Measurements from ENCODE around the gene CXCL13.

The CXCL13 gene

DNA sequence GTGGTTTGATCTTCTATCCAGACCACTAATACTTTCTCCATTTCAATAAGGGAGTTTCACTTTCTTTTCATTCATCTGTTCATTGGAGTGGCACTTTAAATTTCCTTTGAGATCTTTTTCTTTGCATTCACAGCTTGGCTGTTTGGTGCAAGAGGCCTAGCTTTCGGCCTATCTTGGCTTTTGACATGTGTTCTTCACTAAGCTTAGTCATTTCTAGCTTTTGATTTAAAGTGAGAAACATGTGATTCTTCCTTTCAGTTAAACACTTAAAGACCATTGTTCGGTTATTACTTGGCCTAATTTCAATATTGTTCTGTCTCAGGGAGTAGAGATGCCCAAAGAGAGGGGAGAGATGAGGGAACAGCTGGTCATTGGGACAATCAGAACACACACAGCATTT is 24.3 kb downstream of the CXCL13 start:
- no peaks in the 10 kb centered on the region for H3K9me3 ChIP-seq (ENCODE audit: insufficient read depth, low read length)
- no peak overlapping the region for H2AFZ ChIP-seq (ENCODE audit: low read depth, low read length, severe bottlenecking)
- no peaks in the 10 kb centered on the region for H4K20me1 ChIP-seq (ENCODE audit: low read depth, low read length)
- no peaks in the 10 kb centered on the region for H3K79me2 ChIP-seq (ENCODE audit: insufficient read depth, low read length)
- no peak overlapping the region for H3K9ac ChIP-seq (ENCODE audit: low read length)
- TF ChIP-seq, protein P1, sequence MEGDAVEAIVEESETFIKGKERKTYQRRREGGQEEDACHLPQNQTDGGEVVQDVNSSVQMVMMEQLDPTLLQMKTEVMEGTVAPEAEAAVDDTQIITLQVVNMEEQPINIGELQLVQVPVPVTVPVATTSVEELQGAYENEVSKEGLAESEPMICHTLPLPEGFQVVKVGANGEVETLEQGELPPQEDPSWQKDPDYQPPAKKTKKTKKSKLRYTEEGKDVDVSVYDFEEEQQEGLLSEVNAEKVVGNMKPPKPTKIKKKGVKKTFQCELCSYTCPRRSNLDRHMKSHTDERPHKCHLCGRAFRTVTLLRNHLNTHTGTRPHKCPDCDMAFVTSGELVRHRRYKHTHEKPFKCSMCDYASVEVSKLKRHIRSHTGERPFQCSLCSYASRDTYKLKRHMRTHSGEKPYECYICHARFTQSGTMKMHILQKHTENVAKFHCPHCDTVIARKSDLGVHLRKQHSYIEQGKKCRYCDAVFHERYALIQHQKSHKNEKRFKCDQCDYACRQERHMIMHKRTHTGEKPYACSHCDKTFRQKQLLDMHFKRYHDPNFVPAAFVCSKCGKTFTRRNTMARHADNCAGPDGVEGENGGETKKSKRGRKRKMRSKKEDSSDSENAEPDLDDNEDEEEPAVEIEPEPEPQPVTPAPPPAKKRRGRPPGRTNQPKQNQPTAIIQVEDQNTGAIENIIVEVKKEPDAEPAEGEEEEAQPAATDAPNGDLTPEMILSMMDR (IDR thresholded peaks at IDR 0.05; ENCODE audit: insufficient read depth, low read length, poor library complexity, severe bottlenecking): no peak
- TF ChIP-seq EZH2phosphoT487 (conservative IDR thresholded peaks at IDR 0.05; ENCODE audit: low read length): no peak
- no peaks in the 10 kb centered on the region for H3F3A ChIP-seq (ENCODE audit: insufficient read depth)
- no peaks in the 10 kb centered on the region for H3K9me2 ChIP-seq (replicated peaks; ENCODE audit: insufficient read depth, low read length)
- no peaks in the 10 kb centered on the region for H3K36me3 ChIP-seq (ENCODE audit: low read length)
- H3K4me3 ChIP-seq (ENCODE audit: insufficient read depth, low read length, poor library complexity, severe bottlenecking): no peak overlapping the region
- no peaks in the 10 kb centered on the region for H3K27me3 ChIP-seq (ENCODE audit: low read length)
- no peak overlapping the region for H3K4me2 ChIP-seq (ENCODE audit: low read depth, low read length, poor library complexity, severe bottlenecking)
- no peak overlapping the region for H3K27ac ChIP-seq (ENCODE audit: low read depth, low read length)

DNA sequence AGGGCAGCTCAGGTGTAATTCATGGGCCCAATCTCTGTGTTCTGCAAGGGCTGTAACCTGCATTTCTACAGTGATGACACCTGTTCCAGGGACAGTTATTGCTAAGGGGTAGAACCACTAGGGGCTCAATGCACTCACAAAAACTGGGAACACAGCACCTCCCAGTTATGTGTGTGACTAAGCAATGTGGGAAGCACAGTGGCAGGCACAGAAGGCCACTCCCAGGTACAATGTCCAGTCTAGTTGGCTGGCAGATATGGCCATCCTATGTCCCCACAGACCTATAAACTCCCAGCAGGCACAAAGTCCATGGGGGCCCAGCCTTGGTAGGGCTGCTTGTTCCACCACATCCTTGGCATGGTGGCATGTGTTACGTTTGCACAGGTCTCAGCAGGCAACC is 25.7 kb downstream of the CXCL13 start:
- H3K36me3 ChIP-seq (ENCODE audit: low read length): no peaks in the 10 kb centered on the region
- no peaks in the 10 kb centered on the region for H3K79me2 ChIP-seq (ENCODE audit: insufficient read depth, low read length)
- TF ChIP-seq, protein P1 (IDR thresholded peaks at IDR 0.05; ENCODE audit: insufficient read depth, low read length, poor library complexity, severe bottlenecking): no peak
- TF ChIP-seq EZH2phosphoT487 (conservative IDR thresholded peaks at IDR 0.05; ENCODE audit: low read length): no peak
- no peak overlapping the region for H2AFZ ChIP-seq (ENCODE audit: low read depth, low read length, severe bottlenecking)
- H3K4me3 ChIP-seq (ENCODE audit: insufficient read depth, low read length, poor library complexity, severe bottlenecking): no peak overlapping the region
- no peak overlapping the region for H3K9ac ChIP-seq (ENCODE audit: low read length)
- H3K27ac ChIP-seq (ENCODE audit: low read depth, low read length): no peak overlapping the region
- H3K9me3 ChIP-seq (ENCODE audit: insufficient read depth, low read length): no peaks in the 10 kb centered on the region
- H3K9me2 ChIP-seq (replicated peaks; ENCODE audit: insufficient read depth, low read length): no peaks in the 10 kb centered on the region
- H3K4me2 ChIP-seq (ENCODE audit: low read depth, low read length, poor library complexity, severe bottlenecking): no peak overlapping the region
- no peaks in the 10 kb centered on the region for H3K27me3 ChIP-seq (ENCODE audit: low read length)
- H3F3A ChIP-seq (ENCODE audit: insufficient read depth): no peaks in the 10 kb centered on the region
- no peaks in the 10 kb centered on the region for H4K20me1 ChIP-seq (ENCODE audit: low read depth, low read length)

DNA sequence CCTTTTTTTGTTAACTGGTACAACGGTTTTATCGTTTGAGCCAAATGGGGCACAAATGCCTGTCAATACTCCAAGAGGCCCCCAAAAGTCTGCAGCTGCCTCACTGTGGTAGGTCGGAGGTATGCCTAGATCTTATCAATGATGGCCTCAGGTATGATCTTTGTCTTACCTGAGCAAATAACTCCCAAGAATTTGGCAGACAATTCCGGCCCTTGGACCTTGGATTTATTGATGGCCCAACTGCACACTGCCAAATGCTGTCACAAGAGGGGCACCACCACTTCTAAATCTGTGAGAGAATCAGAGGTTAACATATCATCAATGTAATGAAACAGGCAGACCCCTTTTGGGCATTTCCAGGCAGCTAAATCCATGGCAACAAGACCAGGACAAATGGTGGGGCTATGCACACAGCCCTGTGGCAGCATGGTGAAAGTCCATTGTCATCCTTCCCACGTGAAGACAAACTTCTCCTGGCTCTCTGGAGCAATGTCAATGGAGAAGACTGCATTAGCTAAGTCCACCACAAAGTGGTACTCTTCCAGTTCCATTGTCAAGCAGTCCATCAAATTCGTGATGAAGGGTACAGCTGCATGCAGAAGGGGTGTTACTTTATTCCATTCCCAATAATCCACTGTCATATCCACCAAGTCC is 28.6 kb downstream of the CXCL13 start:
- no peaks in the 10 kb centered on the region for H3K9me3 ChIP-seq (ENCODE audit: insufficient read depth, low read length)
- H3K9ac ChIP-seq (ENCODE audit: low read length): no peak overlapping the region
- H4K20me1 ChIP-seq (ENCODE audit: low read depth, low read length): no peaks in the 10 kb centered on the region
- no peak overlapping the region for H3K4me3 ChIP-seq (ENCODE audit: insufficient read depth, low read length, poor library complexity, severe bottlenecking)
- H3F3A ChIP-seq (ENCODE audit: insufficient read depth): no peaks in the 10 kb centered on the region
- no peaks in the 10 kb centered on the region for H3K79me2 ChIP-seq (ENCODE audit: insufficient read depth, low read length)
- no peak for TF ChIP-seq EZH2phosphoT487 (conservative IDR thresholded peaks at IDR 0.05; ENCODE audit: low read length)
- TF ChIP-seq, protein P1 (IDR thresholded peaks at IDR 0.05; ENCODE audit: insufficient read depth, low read length, poor library complexity, severe bottlenecking): no peak
- H3K27ac ChIP-seq (ENCODE audit: low read depth, low read length): no peak overlapping the region
- no peak overlapping the region for H3K4me2 ChIP-seq (ENCODE audit: low read depth, low read length, poor library complexity, severe bottlenecking)
- no peaks in the 10 kb centered on the region for H3K36me3 ChIP-seq (ENCODE audit: low read length)
- no peaks in the 10 kb centered on the region for H3K27me3 ChIP-seq (ENCODE audit: low read length)
- no peak overlapping the region for H2AFZ ChIP-seq (ENCODE audit: low read depth, low read length, severe bottlenecking)
- no peaks in the 10 kb centered on the region for H3K9me2 ChIP-seq (replicated peaks; ENCODE audit: insufficient read depth, low read length)
